Regular cardiac myocyte (primary cell): ENCODE results near the gene ZNG1F. TPM values are rescaled to one million over a fixed set of nuclear protein-coding genes. Genes with fewer than 3 reads are reported as not detected.

Experiments used
- total RNA-seq: library from RNA; depleted of rRNA; stranded (reverse); fragments of >200 nt; gene quantifications from 2 replicates; pipeline ENCODE4 v1.2.3, GENCODE V29; 2014

The ZNG1F gene
- total RNA-seq, result 6.9 and 7.9 TPM in 2 replicates

DNA sequence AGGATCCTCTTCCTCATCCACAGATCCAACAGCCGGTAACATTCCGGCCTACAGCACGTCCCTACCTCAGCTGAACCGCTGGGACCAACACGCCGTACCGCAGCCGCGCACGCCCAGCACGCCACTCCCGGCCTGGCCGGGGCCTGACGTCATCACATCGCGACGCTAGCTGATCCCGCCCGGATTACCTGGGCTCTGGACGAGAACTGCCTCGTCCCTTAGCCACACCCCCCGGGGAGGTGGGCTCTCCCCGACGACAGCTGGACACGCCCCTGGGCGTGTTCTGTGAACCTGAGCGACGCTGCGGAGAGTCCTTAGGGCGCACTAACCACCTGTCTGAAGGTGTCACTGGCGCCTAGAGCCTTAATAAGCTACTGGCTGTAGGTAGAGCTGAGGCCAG is at the start of gene ZNG1F:
ZNG1F (minus strand) TSS at position 101 of the 400 bp plus-strand sequence; CDS start at position 42, 59 bp downstream.

DNA sequence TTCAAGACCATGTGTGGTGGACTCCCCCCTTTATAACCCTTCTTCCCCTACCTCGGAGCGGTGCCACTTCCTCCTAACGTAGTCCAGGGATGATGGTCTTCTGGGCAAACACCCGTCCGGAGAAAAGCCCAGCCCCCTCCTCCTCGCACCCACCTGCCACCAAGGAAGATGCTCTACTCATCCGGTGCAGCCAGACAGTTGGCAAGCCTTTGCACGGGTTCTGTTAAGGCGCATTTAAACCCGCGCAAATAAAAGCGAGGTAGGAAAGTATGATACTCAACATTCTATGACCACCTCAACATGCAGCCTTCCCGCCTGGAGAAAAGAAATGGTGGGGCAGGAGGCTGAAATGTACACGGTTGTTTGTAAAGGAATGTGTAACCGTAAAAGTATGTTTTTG is 60.5 kb downstream of the ZNG1F start, which contains the start of gene FOXD4L6:
FOXD4L6 (minus strand) TSS at position 101 of the 400 bp plus-strand sequence. CDS start 298 bp downstream, outside the sequence.

Other genes with a start within 250 kb of the ZNG1F start
- gene FOXD4L6, start 60.6 kb downstream of the ZNG1F start, total RNA-seq, result not detected in 2 replicates